GM23248 (cell line): ENCODE results near the gene COASY.

ENCODE experiments used
- EZH2 ChIP-seq: fragments of 200-600 bp; sonication (generic); IDR thresholded peaks from 2 replicates; pipeline ENCODE4 v1.6.1; 2018; ENCODE audit warnings: antibody characterized with exemption, mild to moderate bottlenecking; ENCODE audit not compliant: insufficient read depth, poor library complexity, severe bottlenecking
- EZH2phosphoT487 ChIP-seq: fragments of 200-600 bp; sonication (generic); IDR thresholded peaks from 2 replicates; pipeline ENCODE4 v1.6.1; 2018; ENCODE audit warnings: antibody characterized with exemption, moderate library complexity, mild to moderate bottlenecking, low read depth; ENCODE audit not compliant: insufficient read depth

DNA sequence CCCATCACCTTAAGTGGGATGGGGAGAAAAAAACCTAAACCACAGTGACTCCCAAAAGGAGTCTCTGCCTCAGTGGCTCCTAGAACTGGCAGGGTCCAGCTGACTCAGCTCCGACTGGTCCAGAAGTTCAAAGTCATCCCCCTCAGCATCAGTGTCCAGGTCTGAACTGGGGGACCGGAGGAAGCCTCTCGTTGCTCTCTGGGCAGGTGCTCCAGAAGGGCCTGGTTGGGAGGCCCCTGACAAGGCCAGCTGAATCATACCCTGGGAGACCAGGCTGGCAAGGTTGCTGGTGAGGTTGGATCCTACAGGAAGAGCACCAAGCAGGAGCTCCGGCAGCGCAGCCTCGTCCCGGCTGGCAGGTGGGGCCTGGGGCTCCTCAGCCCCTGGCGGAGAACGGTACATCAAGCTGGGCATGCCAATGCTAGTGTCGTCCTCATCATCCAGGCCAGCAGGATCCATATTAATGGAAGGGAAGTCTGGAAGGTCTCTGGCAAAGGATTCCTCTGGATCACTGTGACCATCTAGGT lies 19.9 kb downstream of the COASY start:
- TF ChIP-seq EZH2: no peak
- TF ChIP-seq EZH2phosphoT487: no peak
